Measurements from ENCODE around the gene TYMP. TPM values are rescaled to one million over a fixed set of nuclear protein-coding genes. Genes with fewer than 3 reads are reported as not detected.
A peak's percentile ranks its signal among the peaks of the same experiment; 100 is the strongest.

Gene TYMP
- polyA plus RNA-seq (2011; rRNA removed) (4.8 and 5.9 TPM in 2 replicates), polyA plus RNA-seq (2017; fragmentation: RNase III; extraction: RNeasy Plus Mini Kit Qiagen cat#74134 plus additional on column Dnase treatment) (9.0 to 11.0 TPM (median 10.6 TPM) in 3 replicates), polyA minus RNA-seq (2011; rRNA and poly(A)+ RNA removed) (5.7 and 5.9 TPM in 2 replicates)
- polyA plus RNA-seq (2012; cell fraction: cytosol; rRNA removed): 14.8 and 20.2 TPM in 2 replicates
- 33.3 and 44.0 TPM in 2 replicates for polyA plus RNA-seq (2012; cell fraction: nucleus; rRNA removed)

- FAIRE-seq (no peak), ATAC-seq (peak; percentile 20 to 38; a peak in 5 of 6 replicates), DNase-seq (ENCODE audit: low read depth in 1 of 2, low spot score in 1 of 2) (peak; percentile 54 to 89)
- H3K4me2 ChIP-seq: peak within 1 kb of the TSS; percentile 92
- peak within 1 kb of the TSS; percentile 64 for H3K4me3 ChIP-seq
- H3K9me3 ChIP-seq: no peaks in the 10 kb centered on the region
- H3K4me1 ChIP-seq: peaks cover 29% of the 10 kb centered on the region
- WGBS (ENCODE audit: missing lambda C conversion rate): no CpG with 5 or more reads among the region's 92 CpGs
- TF ChIP-seq RARB (CRISPR knock-in tag; IDR thresholded peaks at IDR 0.05) (no peak), JUN (IDR thresholded peaks at IDR 0.05) (peak in 1 of 2 experiments; percentile 73; a peak in 4 of 5 replicates), POLR2A (IDR thresholded peaks at IDR 0.05; ENCODE audit: low read length) (peak; percentile 42), CEBPB (IDR thresholded peaks at IDR 0.05) (peak in 1 of 2 experiments; percentile 20; a peak in 1 of 4 replicates), E2F6 (IDR thresholded peaks at IDR 0.05; ENCODE audit: borderline replicate concordance, low read depth) (peak; percentile 76), MAX (IDR thresholded peaks at IDR 0.05) (peak; percentile 92), GATA3 (IDR thresholded peaks at IDR 0.05; ENCODE audit: borderline replicate concordance) (no peak; the same call in 1 of the 2 replicates), CBX2 (IDR thresholded peaks at IDR 0.05; ENCODE audit: borderline replicate concordance, low read depth) (no peak), NPAS2 (CRISPR knock-in tag; IDR thresholded peaks at IDR 0.05; ENCODE audit: borderline replicate concordance) (peak; percentile 78; the same call in 1 of the 2 replicates), BCL3 (IDR thresholded peaks at IDR 0.05) (peak; percentile 72; the same call in 2 of the 3 replicates), ZC3H11A (IDR thresholded peaks at IDR 0.05) (no peak)
- CTCF ChIA-PET: interaction anchor here (2.0 to 3.0 kb wide), 2 partner anchors 33 to 90 kb away, joined by 4 to 19 read pairs; partner anchors contain the start of gene SYCE3
- POLR2A ChIA-PET: interaction anchor here (1.0 kb wide), 3 partner anchors 20 to 52 kb away, joined by 3 to 4 read pairs (median 3); partner anchors contain the start of genes CHKB, LMF2 and NCAPH2
- H3K27ac ChIP-seq: peak within 1 kb of the TSS; percentile 95 to 98
These were observed at the start of gene TYMP for GRCh38 chr22:50529897-50530579. Gene TYMP, minus strand, starts transcription at chr22:50530012. Its CDS starts 303 bp downstream, at chr22:50529709.

- no peak for FAIRE-seq
- POLR2A ChIA-PET: no interaction called here
These were observed 49.0 kb upstream of the TYMP start for GRCh38 chr22:50578776-50579310.

GRCh38 chr22:50577987-50578775 is 48.4 kb upstream of the TYMP start, which contains the start of gene CPT1B:
Gene CPT1B, minus strand, starts transcription at chr22:50578427. Its CDS starts 512 bp downstream, at chr22:50577915.
- peaks cover 7% of the 10 kb centered on the region; the same call in 1 of the 3 replicates for H3K4me1 ChIP-seq
- H3K4me2 ChIP-seq: no peak within 1 kb of the TSS
- no peak within 1 kb of the TSS for H3K4me3 ChIP-seq
- ChIA-PET POLR2A (no interaction called here), CTCF (interaction anchor here (0.7 to 6.7 kb wide), 5 partner anchors 14 to 179 kb away, joined by 3 to 53 read pairs (median 4); partner anchors contain the start of genes SCO2 and SYCE3)
- H3K9me3 ChIP-seq: no peaks in the 10 kb centered on the region
- no peak within 1 kb of the TSS for H3K27ac ChIP-seq
- DNase-seq (ENCODE audit: low read depth in 1 of 2, low spot score in 1 of 2) (no peak), ATAC-seq (no peak), FAIRE-seq (no peak)
- WGBS (ENCODE audit: missing lambda C conversion rate): 85% methylated on average over 25 of the region's 63 CpGs
- TF ChIP-seq HES2 (IDR thresholded peaks at IDR 0.05) (no peak), HMGXB4 (CRISPR knock-in tag; IDR thresholded peaks at IDR 0.05; ENCODE audit: borderline replicate concordance) (no peak), MAFK (IDR thresholded peaks at IDR 0.05; ENCODE audit: partially characterized antibody) (no peak), RFX5 (IDR thresholded peaks at IDR 0.05) (no peak), KDM5A (IDR thresholded peaks at IDR 0.05) (no peak), MAZ (IDR thresholded peaks at IDR 0.05; ENCODE audit: borderline replicate concordance, low read depth, low read length) (no peak), PBX3 (IDR thresholded peaks at IDR 0.05) (no peak), RCOR1 (IDR thresholded peaks at IDR 0.05; ENCODE audit: low read depth, low read length) (no peak), ZFP36 (IDR thresholded peaks at IDR 0.05; ENCODE audit: borderline replicate concordance, partially characterized antibody) (no peak), NR3C1 (IDR thresholded peaks at IDR 0.05) (no peak), SREBF2 (IDR thresholded peaks at IDR 0.05) (no peak), JUN (IDR thresholded peaks at IDR 0.05) (no peak; a peak in 1 of 5 replicates)

More at GRCh38 chr22:50578776-50579310, 49.0 kb upstream of the TYMP start:
- Histone ChIP-seq H3K4me3 (no peak overlapping the region), H3K4me1 (peaks cover 11% of the 10 kb centered on the region; the same call in 1 of the 3 replicates), H3K27ac (no peak overlapping the region), H3K4me2 (no peak overlapping the region), H3K9me3 (no peaks in the 10 kb centered on the region)
- no peak for ATAC-seq
- DNase-seq (ENCODE audit: low read depth in 1 of 2, low spot score in 1 of 2): no peak
- CTCF ChIA-PET: interaction anchor here (0.8 to 6.7 kb wide), 5 partner anchors 14 to 113 kb away, joined by 3 to 53 read pairs (median 4); partner anchors contain the start of genes SCO2 and SYCE3
- WGBS (ENCODE audit: missing lambda C conversion rate): 93% methylated on average over 6 of the region's 8 CpGs
- TF ChIP-seq CHD4 (IDR thresholded peaks at IDR 0.05; ENCODE audit: borderline replicate concordance) (no peak), NFE2L2 (conservative IDR thresholded peaks at IDR 0.05; ENCODE audit: low read length) (no peak), EP300 (IDR thresholded peaks at IDR 0.05) (no peak), RNF2 (IDR thresholded peaks at IDR 0.05; ENCODE audit: borderline replicate concordance, low read depth) (no peak), KDM1A (IDR thresholded peaks at IDR 0.05; ENCODE audit: low read depth) (no peak), POLR2A (IDR thresholded peaks at IDR 0.05; ENCODE audit: low read length) (no peak), NR3C1 (IDR thresholded peaks at IDR 0.05) (no peak), ZNF302 (CRISPR knock-in tag; IDR thresholded peaks at IDR 0.05) (no peak), RFX5 (IDR thresholded peaks at IDR 0.05) (no peak), HOXA7 (CRISPR knock-in tag; IDR thresholded peaks at IDR 0.05) (no peak), PHF8 (IDR thresholded peaks at IDR 0.05; ENCODE audit: borderline replicate concordance, low read depth) (no peak)

Data from A549 (cell line).